HL-60 (cell line): ENCODE data around the gene C1QTNF9.

ENCODE experiments used
- CTCF ChIP-seq: IDR thresholded peaks from one replicate; pipeline ENCODE4 v1.5.1; 2011; ENCODE audit warnings: low read length, control low read depth, inconsistent platforms; ENCODE audit not compliant: insufficient read depth
- GABPA ChIP-seq: IDR thresholded peaks from 2 replicates; pipeline ENCODE4 v1.6.1; 2012; ENCODE audit warnings: low read depth
- POLR2AphosphoS5 ChIP-seq: IDR thresholded peaks from 2 replicates; pipeline ENCODE4 v1.6.1; 2012; ENCODE audit warnings: low read depth
- REST ChIP-seq: IDR thresholded peaks from 2 replicates; pipeline ENCODE4 v1.6.1; 2012; ENCODE audit warnings: low read depth; ENCODE audit not compliant: insufficient replicate concordance
- SPI1 ChIP-seq: IDR thresholded peaks from 2 replicates; pipeline ENCODE4 v1.6.1; 2012; ENCODE audit warnings: low read depth, mild to moderate bottlenecking, borderline replicate concordance

- TF ChIP-seq CTCF (no peak), REST (no peak), SPI1 (no peak), POLR2AphosphoS5 (no peak), GABPA (no peak)
Measured at GRCh38 chr13:24357756-24358155, 48.4 kb downstream of the C1QTNF9 start.
